Skin epidermis (tissue), 12 donors: ENCODE measurements around the gene CRYGN.

ENCODE experiments used
- H3K27ac ChIP-seq, 21 experiments: fragments of 200-600 bp; sonication (generic) in 11 of 21; one replicate each; pipeline ENCODE4 v1.5.0; 2020; ENCODE audit warnings: mild to moderate bottlenecking in 3 of 21, inconsistent platforms in 2 of 21, moderate library complexity in 2 of 21
- H3K4me3 ChIP-seq, 7 experiments: fragments of 200-600 bp; sonication (generic) in 2 of 7; one replicate each; pipeline ENCODE4 v1.5.0; 2020; ENCODE audit warnings: inconsistent platforms in 2 of 7, mild to moderate bottlenecking in 2 of 7, moderate library complexity in 1 of 7

Gene CRYGN

GRCh38 chr7:151429560-151430331, 10.2 kb downstream of the CRYGN start:
- peak overlapping the region in 5 of 21 experiments; percentile 3 to 73 (median 46) for H3K27ac ChIP-seq
- no peak overlapping the region for H3K4me3 ChIP-seq

DNA sequence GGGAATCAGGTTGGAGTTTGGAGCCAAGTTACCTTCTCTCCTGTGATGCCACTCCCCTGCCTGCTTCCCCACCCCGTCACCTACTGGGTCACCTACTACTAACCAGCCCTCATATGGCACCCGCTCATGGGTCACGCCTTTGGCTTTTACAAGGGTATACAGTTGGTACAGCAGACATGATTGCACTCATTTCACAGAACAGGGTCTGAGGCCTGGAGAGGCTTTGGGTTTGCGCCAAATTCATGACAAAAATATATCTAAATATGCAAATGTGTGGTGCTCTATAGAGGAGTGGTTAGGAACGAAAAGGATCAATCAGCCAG, 10.7 kb downstream of the CRYGN start:
- Histone ChIP-seq H3K4me3 (no peak overlapping the region), H3K27ac (peak overlapping the region in 6 of 21 experiments; percentile 3 to 73 (median 44))

GRCh38 chr7:151428378-151429236, 11.3 kb downstream of the CRYGN start:
- Histone ChIP-seq H3K4me3 (no peak overlapping the region), H3K27ac (peak overlapping the region in 6 of 21 experiments; percentile 16 to 73 (median 49))

DNA sequence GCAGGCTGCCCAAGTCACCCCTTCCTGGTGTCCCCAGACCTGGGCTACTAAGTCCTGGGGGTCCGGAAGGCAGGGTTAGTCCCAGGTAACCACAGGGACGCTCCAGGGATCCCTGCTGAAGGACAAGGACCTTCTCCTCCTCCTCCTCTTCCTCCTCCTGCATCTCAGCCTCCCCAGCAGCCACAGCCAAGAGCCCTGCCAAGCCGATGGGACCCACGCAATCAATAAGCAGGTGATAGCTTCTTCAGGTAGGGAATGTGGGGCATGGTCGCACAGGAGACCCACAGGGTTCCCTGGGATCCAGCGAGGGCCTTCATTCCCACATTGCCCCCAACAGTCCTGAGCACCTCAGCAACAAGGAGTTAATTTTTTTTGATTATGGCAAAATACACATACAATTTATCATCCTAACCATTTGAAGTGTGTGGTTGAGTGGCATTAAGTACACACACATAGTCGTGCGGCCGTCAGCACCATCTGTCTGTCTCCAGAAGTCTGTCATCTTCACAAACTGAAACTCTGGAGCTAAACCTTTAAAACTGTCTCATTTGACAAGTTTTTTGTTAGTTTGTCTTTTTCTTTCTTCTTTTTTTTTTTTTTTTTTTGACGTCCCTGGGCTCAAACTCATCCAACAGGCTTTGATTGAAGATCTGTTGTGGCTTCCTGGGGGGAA, 12.1 kb downstream of the CRYGN start:
- Histone ChIP-seq H3K4me3 (no peak overlapping the region), H3K27ac (peak overlapping the region in 2 of 21 experiments; percentile 65 to 73)

DNA sequence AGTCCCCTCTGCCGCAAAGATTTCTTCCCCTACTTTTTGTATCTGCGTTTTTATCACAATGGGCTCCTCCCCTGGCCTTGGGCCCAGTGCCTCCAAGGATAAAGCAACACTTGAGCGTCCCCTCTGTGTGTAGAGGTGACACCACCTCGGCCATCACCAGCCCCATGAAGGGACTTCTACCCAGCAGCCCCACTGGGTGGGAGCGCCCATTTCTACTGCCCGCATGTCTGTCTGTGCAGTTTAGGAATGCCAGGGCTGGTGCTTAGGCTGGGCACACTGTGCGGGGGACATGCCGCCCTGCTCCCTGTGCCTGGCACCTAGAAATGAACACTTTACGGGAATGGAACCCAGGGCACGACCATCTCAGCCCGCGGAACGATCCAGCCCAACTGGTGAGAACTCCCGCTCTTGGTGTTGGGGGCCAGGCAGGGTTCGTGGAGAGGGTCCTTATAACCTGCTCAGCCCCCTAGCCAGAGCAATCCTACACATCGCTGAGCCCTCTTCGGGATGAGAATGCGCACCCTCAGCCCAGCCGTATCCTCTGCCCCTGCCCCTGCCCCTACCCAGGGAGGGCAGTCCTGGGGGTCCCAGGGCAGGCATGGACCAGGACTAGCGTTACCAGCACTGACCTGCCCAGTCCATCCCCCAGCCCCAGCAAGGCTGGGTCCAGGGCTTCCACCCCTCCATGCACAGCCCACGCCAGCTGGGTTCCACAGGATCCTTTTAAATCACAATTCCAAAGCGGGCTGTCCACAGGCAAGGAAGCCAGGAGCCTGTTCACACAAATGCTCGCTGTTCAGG, 12.8 kb downstream of the CRYGN start:
- Histone ChIP-seq H3K27ac (peak overlapping the region in 1 of 21 experiments; percentile 39), H3K4me3 (no peak overlapping the region)

DNA sequence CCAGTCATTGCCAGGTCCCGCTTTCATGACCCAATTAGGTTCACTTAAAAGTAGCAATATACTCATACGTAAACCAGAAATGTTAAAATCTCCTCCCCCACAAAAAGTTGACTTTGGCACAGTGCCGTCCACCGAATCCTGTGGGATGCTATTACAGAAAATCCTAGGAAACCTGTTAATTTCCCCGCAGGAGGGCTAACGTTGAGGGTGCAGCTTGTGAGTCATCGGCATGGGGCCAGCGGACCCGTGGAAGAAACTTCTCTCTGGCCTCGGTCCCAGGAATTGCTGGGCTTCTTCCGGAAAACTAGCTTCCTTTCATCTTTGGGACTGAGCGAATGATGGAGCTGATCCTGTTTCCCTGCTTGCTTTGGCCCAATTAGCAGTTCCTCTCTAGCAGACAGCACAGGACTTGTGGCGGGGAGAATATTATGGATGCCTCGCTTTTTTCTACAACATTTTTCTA, 13.5 kb downstream of the CRYGN start:
- Histone ChIP-seq H3K4me3 (no peak overlapping the region), H3K27ac (no peak overlapping the region)

- no peak overlapping the region for H3K27ac ChIP-seq
- H3K4me3 ChIP-seq, result no peak overlapping the region
These were observed 14.1 kb downstream of the CRYGN start for GRCh38 chr7:151425670-151426440.

DNA sequence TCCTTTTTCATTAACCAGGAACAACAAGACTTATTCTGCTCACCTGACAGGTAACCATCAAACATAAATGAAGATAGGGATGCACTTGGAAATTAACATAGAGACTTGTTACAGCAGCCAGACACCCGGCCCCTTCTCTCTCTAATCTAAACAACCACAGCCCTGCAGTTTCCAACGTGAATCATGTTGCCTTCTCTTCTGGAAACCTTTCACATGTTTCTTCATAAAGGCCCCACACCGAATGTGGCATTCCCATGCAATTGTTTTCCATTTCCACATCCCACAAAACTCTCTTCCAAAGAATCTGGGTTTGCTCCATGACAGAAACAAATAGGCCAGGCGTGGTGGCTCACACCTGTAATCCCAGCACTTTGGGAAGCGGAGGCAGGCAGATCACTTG, 15.1 kb downstream of the CRYGN start:
- no peak overlapping the region for H3K4me3 ChIP-seq
- no peak overlapping the region for H3K27ac ChIP-seq

- Histone ChIP-seq H3K27ac (no peak overlapping the region), H3K4me3 (no peak overlapping the region)
These were observed 16.0 kb downstream of the CRYGN start for GRCh38 chr7:151423936-151424335.

GRCh38 chr7:151423226-151423625, 16.7 kb downstream of the CRYGN start:
- no peak overlapping the region for H3K4me3 ChIP-seq
- H3K27ac ChIP-seq, result no peak overlapping the region

DNA sequence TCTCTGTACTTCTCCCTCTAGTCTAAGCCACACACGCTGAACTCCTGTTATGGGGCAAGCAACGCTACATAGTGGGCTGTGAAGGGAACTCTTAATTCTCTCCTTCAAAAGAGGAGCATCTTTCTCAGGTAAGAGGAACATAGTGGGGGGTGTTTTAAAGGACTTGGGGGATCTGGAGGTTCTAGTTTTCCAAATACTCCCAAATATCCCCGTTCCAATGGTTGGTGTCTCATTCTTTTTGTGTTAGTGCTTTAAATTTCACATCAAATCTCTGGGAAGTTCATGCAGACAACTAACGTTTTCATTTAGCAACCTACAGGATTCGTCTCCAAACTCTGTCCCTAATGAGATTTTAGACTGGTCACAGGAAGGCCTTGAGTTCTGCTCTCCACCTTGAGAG, 17.7 kb downstream of the CRYGN start:
- no peak overlapping the region for H3K27ac ChIP-seq
- no peak overlapping the region for H3K4me3 ChIP-seq

DNA sequence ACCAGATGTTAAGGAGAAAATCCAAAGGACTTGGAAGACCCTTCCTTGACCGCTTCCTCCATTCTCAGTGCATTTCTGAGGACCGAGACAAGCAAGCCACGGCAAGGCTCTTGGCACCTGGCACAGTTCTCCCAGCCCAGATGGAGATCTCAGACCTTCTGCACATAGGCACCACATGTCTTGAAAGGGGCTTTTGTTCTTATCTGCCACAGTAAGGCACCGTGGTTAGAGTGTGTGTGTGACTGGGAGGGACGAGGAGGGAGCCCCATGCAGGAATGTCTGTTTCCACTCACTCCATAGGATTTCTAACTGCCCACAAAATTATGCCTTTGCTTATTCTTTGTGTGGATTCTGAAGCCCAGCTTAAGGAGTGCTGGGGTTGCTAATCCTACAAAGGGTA, 19.8 kb downstream of the CRYGN start:
- no peak overlapping the region for H3K4me3 ChIP-seq
- no peak overlapping the region for H3K27ac ChIP-seq

DNA sequence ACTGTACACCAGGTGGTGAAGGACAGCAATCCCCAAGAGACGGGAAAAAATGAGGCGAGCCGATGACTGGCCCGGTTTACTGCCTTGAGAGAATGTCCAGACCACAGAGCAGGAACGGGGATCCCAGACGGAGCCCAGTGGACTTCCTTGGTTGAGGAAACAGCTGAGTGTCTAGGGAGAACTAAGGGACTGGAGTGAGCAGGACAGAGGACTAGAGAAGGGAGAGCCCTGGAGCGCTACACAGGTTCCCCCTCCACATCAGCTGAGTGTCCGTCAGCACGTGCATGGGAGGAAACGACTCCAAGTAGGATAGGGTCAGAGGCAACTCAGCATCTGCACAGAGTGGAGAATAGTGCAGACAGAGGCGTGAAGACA, 23.0 kb downstream of the CRYGN start:
- no peak overlapping the region for H3K27ac ChIP-seq
- H3K4me3 ChIP-seq, result no peak overlapping the region

- no peak overlapping the region for H3K4me3 ChIP-seq
- no peak overlapping the region for H3K27ac ChIP-seq
These were observed 23.6 kb downstream of the CRYGN start for GRCh38 chr7:151416112-151416940.

DNA sequence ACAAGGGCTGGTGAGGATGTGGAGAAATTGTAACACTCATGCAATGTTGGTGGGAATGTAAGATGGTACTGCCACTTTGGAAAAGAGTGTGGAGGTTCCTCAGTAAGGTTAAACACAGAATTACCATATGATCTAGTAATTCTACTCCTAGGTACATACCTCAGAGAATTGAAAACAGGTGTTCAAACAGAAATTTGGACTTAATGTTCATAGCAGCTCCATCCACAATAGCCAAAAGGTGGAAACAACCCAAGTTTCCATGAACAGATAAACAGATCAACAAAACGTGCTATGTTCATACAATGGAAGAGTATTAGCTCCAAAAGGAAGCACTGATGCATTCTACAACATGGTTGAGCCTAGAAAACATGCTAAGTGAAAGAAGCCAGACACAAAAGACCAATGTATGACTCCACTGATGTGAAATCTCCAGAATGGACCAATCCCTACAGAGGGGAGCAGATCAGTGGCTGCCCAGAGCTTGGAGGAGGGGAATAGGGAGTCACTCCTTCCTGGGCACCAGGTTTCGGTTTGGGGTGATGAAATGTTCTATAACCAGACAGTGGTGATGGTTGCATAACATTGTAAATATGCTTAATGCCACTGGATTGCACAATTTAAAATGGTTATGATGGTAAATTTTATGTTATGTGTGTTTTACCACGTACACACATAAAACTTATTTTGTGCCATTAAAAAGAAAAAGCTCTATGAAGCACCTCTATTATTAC, 24.4 kb downstream of the CRYGN start:
- no peak overlapping the region for H3K27ac ChIP-seq

GRCh38 chr7:151413241-151413640, 26.7 kb downstream of the CRYGN start:
- no peak overlapping the region for H3K27ac ChIP-seq
- no peak overlapping the region for H3K4me3 ChIP-seq

More for the DNA sequence above, 24.4 kb downstream of the CRYGN start:
- no peak overlapping the region for H3K4me3 ChIP-seq

GRCh38 chr7:151412318-151412717, 27.6 kb downstream of the CRYGN start:
- Histone ChIP-seq H3K27ac (no peak overlapping the region), H3K4me3 (no peak overlapping the region)
